ENCODE data around the gene MOAP1. TPM values are rescaled to one million over a fixed set of nuclear protein-coding genes. Genes with fewer than 3 reads are reported as not detected.

The MOAP1 gene
- total RNA-seq, 1 donor from 2014 or later: 24.1 TPM

- Histone ChIP-seq H3K36me3 (peaks cover 5 to 34% of the 10 kb centered on the region in 2 donors), H3K27me3 (no peaks in the 10 kb centered on the region), H3K4me3 (no peak overlapping the region), H3K27ac (no peak overlapping the region), H3K9me3 (no peaks in the 10 kb centered on the region), H3K4me1 (peaks cover 4% of the 10 kb centered on the region)
- TF ChIP-seq POLR2A (IDR thresholded peaks at IDR 0.05): no peak
- TF ChIP-seq POLR2AphosphoS5 (IDR thresholded peaks at IDR 0.05; ENCODE audit: insufficient read depth in 1 of 2, low read depth in 1 of 2): no peak
- TF ChIP-seq CTCF (IDR thresholded peaks at IDR 0.05): no peak
- no peak for DNase-seq (ENCODE audit: extremely low spot score in 2 of 2)
- intact Hi-C loops (cut with DNase I): no loop called here
Measured at GRCh38 chr14:93228550-93228949, 43.9 kb upstream of the MOAP1 start.

GRCh38 chr14:93223565-93223964 lies 38.9 kb upstream of the MOAP1 start:
- DNase-seq (ENCODE audit: extremely low spot score in 2 of 2): no peak
- TF ChIP-seq CTCF (IDR thresholded peaks at IDR 0.05) (no peak), POLR2A (IDR thresholded peaks at IDR 0.05) (no peak), POLR2AphosphoS5 (IDR thresholded peaks at IDR 0.05; ENCODE audit: insufficient read depth in 1 of 2, low read depth in 1 of 2) (no peak)
- Histone ChIP-seq H3K9me3 (no peaks in the 10 kb centered on the region), H3K4me3 (no peak overlapping the region), H3K27me3 (no peaks in the 10 kb centered on the region), H3K4me1 (no peaks in the 10 kb centered on the region), H3K27ac (no peak overlapping the region), H3K36me3 (peaks cover 5 to 62% of the 10 kb centered on the region in 2 donors)
- intact Hi-C loops (cut with DNase I): no loop called here

GRCh38 chr14:93220509-93220908 lies 35.8 kb upstream of the MOAP1 start:
- no peaks in the 10 kb centered on the region for H3K4me1 ChIP-seq
- H3K9me3 ChIP-seq: no peaks in the 10 kb centered on the region
- no peak overlapping the region for H3K27ac ChIP-seq
- intact Hi-C loops (cut with DNase I): no loop called here
- H3K36me3 ChIP-seq: peaks cover 0 to 65% of the 10 kb centered on the region in 2 donors
- no peaks in the 10 kb centered on the region for H3K27me3 ChIP-seq
- no peak overlapping the region for H3K4me3 ChIP-seq
- TF ChIP-seq POLR2AphosphoS5 (IDR thresholded peaks at IDR 0.05; ENCODE audit: insufficient read depth in 1 of 2, low read depth in 1 of 2) (no peak), CTCF (IDR thresholded peaks at IDR 0.05) (no peak), POLR2A (IDR thresholded peaks at IDR 0.05) (no peak)
- DNase-seq (ENCODE audit: extremely low spot score in 2 of 2): no peak

GRCh38 chr14:93219103-93219726 lies 34.5 kb upstream of the MOAP1 start:
- DNase-seq (ENCODE audit: extremely low spot score in 2 of 2): no peak
- Histone ChIP-seq H3K27me3 (no peaks in the 10 kb centered on the region), H3K36me3 (peaks cover 0 to 72% of the 10 kb centered on the region in 2 donors), H3K27ac (no peak overlapping the region), H3K4me1 (no peaks in the 10 kb centered on the region), H3K4me3 (no peak overlapping the region), H3K9me3 (no peaks in the 10 kb centered on the region)
- intact Hi-C loops (cut with DNase I): no loop called here
- peak in 1 of 2 donors; percentile 22 for TF ChIP-seq POLR2AphosphoS5 (IDR thresholded peaks at IDR 0.05; ENCODE audit: insufficient read depth in 1 of 2, low read depth in 1 of 2)
- TF ChIP-seq POLR2A (IDR thresholded peaks at IDR 0.05): no peak
- TF ChIP-seq CTCF (IDR thresholded peaks at IDR 0.05): peak in 1 of 3 experiments; percentile 33

- intact Hi-C loops (cut with DNase I): no loop called here
Measured at GRCh38 chr14:93214598-93214997, 29.9 kb upstream of the MOAP1 start.

More at GRCh38 chr14:93214598-93214997, 29.9 kb upstream of the MOAP1 start:
- Histone ChIP-seq H3K4me1 (peaks cover 5% of the 10 kb centered on the region), H3K27me3 (no peaks in the 10 kb centered on the region), H3K4me3 (no peak overlapping the region), H3K27ac (no peak overlapping the region), H3K9me3 (no peaks in the 10 kb centered on the region), H3K36me3 (peaks cover 0 to 66% of the 10 kb centered on the region in 2 donors)
- TF ChIP-seq CTCF (IDR thresholded peaks at IDR 0.05): no peak
- TF ChIP-seq POLR2AphosphoS5 (IDR thresholded peaks at IDR 0.05; ENCODE audit: insufficient read depth in 1 of 2, low read depth in 1 of 2): no peak
- TF ChIP-seq POLR2A (IDR thresholded peaks at IDR 0.05): no peak
- DNase-seq (ENCODE audit: extremely low spot score in 2 of 2): no peak
